ENCODE results near the gene VAPB.

GRCh38 chr20:58359441-58359840, 29.6 kb upstream of the VAPB start:
- no peak for TF ChIP-seq CTCF (IDR thresholded peaks at IDR 0.05)
- no peak for TF ChIP-seq POLR2A (IDR thresholded peaks at IDR 0.05)
